Osteocyte (in vitro differentiated cells): Measurements from ENCODE around the gene RNU5B-1. TPM values are rescaled to one million over a fixed set of nuclear protein-coding genes. Genes with fewer than 3 reads are reported as not detected.
"Not testable (repeated sequence)": the region's sequence is repeated elsewhere in the genome, so short reads cannot be mapped to it uniquely, and the experiment has no call there.

Source experiments
- DNase-seq: peaks from one replicate; pipeline ENCODE4 v3.0.0; 2021; ENCODE audit warnings: mixed read lengths; ENCODE audit not compliant: unreplicated experiment; ENCODE audit errors: extremely low spot score
- H3K27ac Mint-ChIP-seq: one replicate; pipeline ENCODE4 v1.8.0; 2021; ENCODE audit warnings: mild to moderate bottlenecking, mixed read lengths; ENCODE audit not compliant: unreplicated experiment
- H3K27me3 Mint-ChIP-seq: one replicate; pipeline ENCODE4 v1.8.0; 2021; ENCODE audit warnings: mixed read lengths; ENCODE audit not compliant: unreplicated experiment
- H3K36me3 Mint-ChIP-seq: one replicate; pipeline ENCODE4 v1.8.0; 2021; ENCODE audit warnings: mixed read lengths; ENCODE audit not compliant: unreplicated experiment
- H3K4me1 Mint-ChIP-seq: one replicate; pipeline ENCODE4 v1.8.0; 2021; ENCODE audit warnings: mixed read lengths; ENCODE audit not compliant: unreplicated experiment
- H3K4me3 Mint-ChIP-seq: one replicate; pipeline ENCODE4 v1.8.0; 2021; ENCODE audit warnings: mild to moderate bottlenecking, moderate library complexity, mixed read lengths; ENCODE audit not compliant: unreplicated experiment
- H3K9me3 Mint-ChIP-seq: one replicate; pipeline ENCODE4 v1.8.0; 2021; ENCODE audit warnings: mixed read lengths; ENCODE audit not compliant: unreplicated experiment
- total RNA-seq: library from RNA; stranded (reverse); gene quantifications from 2 replicates; pipeline ENCODE4 v1.2.1, GENCODE V29; 2021
- TF ChIP-seq, protein P1 (sequence below): fragments of 200-600 bp; sonication (generic); IDR thresholded peaks from 2 replicates; pipeline ENCODE4 v1.5.0; 2021; ENCODE audit warnings: antibody characterized with exemption, mild to moderate bottlenecking, moderate library complexity

The RNU5B-1 gene
- total RNA-seq, 1 donor from 2014 or later: 18.5 TPM

DNA sequence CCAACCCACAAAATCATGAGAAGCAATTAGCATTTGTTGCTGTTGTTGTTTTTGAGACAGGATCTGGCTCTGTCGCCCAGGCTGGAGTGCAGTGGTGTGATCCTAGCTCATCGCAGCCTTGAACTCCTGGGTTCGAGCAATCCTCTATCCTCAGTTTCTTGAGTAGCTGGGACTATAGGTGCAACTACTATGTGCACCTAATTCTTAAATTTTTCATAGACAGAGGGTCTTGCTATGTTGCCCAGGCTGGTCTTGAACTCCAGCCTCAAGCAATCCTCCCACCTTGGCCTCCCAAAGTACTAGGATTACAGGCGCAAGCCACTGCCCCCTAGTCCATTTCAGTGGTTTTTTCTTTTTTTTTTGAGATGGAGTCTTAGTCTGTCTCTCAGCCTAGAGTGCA is 36.1 kb upstream of the RNU5B-1 start:
- Mint-ChIP-seq H3K27ac (no peak overlapping the region), H3K27me3 (no peaks in the 10 kb centered on the region), H3K36me3 (peaks cover 4% of the 10 kb centered on the region), H3K9me3 (no peaks in the 10 kb centered on the region), H3K4me1 (peaks cover 2% of the 10 kb centered on the region), H3K4me3 (no peak overlapping the region)
- no peak for DNase-seq
- TF ChIP-seq, protein P1, sequence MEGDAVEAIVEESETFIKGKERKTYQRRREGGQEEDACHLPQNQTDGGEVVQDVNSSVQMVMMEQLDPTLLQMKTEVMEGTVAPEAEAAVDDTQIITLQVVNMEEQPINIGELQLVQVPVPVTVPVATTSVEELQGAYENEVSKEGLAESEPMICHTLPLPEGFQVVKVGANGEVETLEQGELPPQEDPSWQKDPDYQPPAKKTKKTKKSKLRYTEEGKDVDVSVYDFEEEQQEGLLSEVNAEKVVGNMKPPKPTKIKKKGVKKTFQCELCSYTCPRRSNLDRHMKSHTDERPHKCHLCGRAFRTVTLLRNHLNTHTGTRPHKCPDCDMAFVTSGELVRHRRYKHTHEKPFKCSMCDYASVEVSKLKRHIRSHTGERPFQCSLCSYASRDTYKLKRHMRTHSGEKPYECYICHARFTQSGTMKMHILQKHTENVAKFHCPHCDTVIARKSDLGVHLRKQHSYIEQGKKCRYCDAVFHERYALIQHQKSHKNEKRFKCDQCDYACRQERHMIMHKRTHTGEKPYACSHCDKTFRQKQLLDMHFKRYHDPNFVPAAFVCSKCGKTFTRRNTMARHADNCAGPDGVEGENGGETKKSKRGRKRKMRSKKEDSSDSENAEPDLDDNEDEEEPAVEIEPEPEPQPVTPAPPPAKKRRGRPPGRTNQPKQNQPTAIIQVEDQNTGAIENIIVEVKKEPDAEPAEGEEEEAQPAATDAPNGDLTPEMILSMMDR: no peak

DNA sequence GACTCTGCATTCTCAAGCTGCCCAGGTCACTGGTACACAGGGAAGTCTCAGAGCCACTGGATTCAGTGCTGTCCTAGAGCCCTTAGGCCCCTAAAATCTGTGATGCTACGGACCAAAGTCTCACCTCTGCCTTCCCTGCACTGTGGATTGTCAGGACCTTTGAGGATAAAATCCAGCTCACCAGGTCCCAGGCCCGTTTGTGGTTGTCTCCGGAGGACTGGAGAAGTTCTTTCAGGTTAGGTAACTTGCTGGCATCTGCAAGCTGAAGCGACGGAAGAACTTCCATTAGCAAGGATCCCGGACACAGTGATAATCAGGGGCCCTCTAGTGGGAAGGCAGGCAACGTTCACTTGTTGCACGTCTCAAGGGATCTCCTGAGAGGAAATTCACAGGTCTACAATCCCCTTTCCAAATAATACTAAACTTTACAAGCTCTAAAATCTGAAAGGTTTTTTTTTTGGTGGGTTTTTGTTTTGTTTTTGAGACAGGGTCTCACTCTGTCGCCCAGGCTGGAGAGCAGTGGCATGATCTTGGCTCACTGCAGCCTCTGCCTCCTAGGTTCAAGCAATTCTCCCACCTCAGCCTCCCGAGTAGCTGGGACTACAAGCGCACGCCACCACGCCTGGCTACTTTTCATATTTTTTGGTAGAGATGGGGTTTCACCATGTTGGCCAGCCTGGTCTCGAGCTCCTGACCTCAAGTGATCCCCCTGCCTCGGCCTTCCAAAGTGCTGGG is 33.5 kb upstream of the RNU5B-1 start:
- H3K4me1 Mint-ChIP-seq, H3K4me3 Mint-ChIP-seq, H3K27ac Mint-ChIP-seq, H3K36me3 Mint-ChIP-seq, H3K9me3 Mint-ChIP-seq, H3K27me3 Mint-ChIP-seq: not testable (repeated sequence)
- DNase-seq: peak; percentile 86
- TF ChIP-seq, protein P1: peak; percentile 83

DNA sequence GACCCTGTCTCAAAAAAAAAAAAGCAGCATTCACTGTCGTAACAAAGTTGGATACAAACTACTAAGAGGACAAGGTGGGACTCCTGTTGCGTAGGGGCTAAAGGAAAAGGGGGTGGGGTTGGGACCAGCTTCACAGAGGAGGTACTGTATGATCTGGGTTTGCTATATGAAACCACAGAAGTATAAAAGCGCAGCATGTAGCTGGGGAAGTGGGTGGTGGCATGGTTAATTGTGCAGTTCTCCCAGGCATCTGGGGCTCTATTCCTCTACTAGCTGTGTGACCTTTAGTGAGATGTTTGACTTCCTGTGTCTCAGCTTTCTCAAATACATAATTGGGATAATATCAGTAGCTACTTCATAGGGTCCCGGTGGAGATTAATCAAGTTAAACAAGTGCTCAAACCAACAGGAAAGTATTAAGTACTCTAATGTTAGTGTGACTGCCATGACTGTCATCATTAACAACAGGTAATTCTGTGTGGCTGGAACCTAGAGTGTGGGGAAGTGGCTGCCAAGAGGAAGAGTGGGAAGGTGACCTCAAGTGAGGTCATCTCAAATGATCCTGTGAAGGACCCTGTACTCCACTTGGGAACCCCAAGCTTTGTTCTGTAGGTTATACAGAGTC is 29.3 kb upstream of the RNU5B-1 start:
- no peaks in the 10 kb centered on the region for H3K27me3 Mint-ChIP-seq
- TF ChIP-seq, protein P1: no peak
- H3K27ac Mint-ChIP-seq: no peak overlapping the region
- H3K36me3 Mint-ChIP-seq: peaks cover 4% of the 10 kb centered on the region
- peaks cover 2% of the 10 kb centered on the region for H3K4me1 Mint-ChIP-seq
- H3K4me3 Mint-ChIP-seq: no peak overlapping the region
- H3K9me3 Mint-ChIP-seq: no peaks in the 10 kb centered on the region
- DNase-seq: no peak

- Mint-ChIP-seq H3K9me3 (no peaks in the 10 kb centered on the region), H3K4me3 (no peak overlapping the region), H3K36me3 (peaks cover 4% of the 10 kb centered on the region), H3K27ac (no peak overlapping the region), H3K27me3 (no peaks in the 10 kb centered on the region), H3K4me1 (peaks cover 2% of the 10 kb centered on the region)
- DNase-seq: no peak
- TF ChIP-seq, protein P1: no peak
Measured at GRCh38 chr15:65275728-65276126, 28.8 kb upstream of the RNU5B-1 start.

DNA sequence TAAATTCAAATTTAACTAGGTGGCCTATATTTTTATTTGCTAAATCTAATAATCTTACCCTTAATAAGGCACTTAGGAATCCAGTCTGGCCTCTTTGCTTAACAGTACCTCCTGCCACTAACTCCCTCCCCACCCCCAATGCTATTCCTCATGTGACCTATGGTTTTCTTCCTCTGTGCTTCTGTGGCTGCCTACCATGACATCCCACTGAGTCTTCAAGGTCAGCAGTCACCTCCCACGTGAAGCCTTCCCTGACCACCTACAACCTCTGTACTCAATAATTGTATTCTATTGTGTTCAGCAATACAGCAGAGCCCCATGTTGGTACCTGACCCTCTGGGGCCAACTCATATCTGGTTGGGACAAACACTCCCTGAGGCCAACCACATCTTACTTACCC is 27.5 kb upstream of the RNU5B-1 start:
- TF ChIP-seq, protein P1: no peak

More for the DNA sequence above, 27.5 kb upstream of the RNU5B-1 start:
- Mint-ChIP-seq H3K9me3 (no peaks in the 10 kb centered on the region), H3K27ac (no peak overlapping the region), H3K36me3 (peaks cover 4% of the 10 kb centered on the region), H3K4me3 (no peak overlapping the region), H3K27me3 (no peaks in the 10 kb centered on the region), H3K4me1 (no peaks in the 10 kb centered on the region)
- no peak for DNase-seq
